ENCODE data around the gene BACE1. TPM values are rescaled to one million over a fixed set of nuclear protein-coding genes. Genes with fewer than 3 reads are reported as not detected.
A peak's percentile ranks its signal among the peaks of the same experiment; 100 is the strongest.

Gene BACE1
- polyA plus RNA-seq, 3 donors: 1.6 to 9.1 (median 3.1) TPM

DNA sequence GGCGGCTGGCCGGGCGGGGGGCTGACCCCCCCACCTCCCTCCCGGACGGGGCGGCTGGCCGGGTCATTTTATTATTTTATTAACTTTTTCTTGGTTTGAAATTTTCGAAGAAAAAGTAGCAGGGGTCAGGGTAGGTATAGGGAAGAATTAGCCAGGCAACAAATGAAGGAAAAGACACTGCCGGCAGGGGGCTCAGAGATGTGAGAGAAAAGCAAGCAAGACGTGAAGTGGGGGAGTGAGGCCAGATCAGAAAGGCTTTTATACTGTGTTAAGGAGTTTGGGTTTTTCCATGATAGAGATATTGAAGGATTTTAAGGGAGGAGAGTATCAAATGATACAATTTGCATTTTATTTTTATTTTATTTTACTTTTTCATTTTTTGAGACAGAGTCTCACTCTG is 64.5 kb downstream of the BACE1 start:
- Mint-ChIP-seq H3K4me1 (no peaks in the 10 kb centered on the region), H3K9me3 (no peaks in the 10 kb centered on the region), H3K27ac (peak overlapping the region in 1 of 7 donors; percentile 23), H3K36me3 (peaks cover 70 to 81% of the 10 kb centered on the region in 2 donors), H3K27me3 (ENCODE audit: low read depth in 3 of 3) (no peaks in the 10 kb centered on the region), H3K4me3 (no peak overlapping the region)
- H3K9ac ChIP-seq (ENCODE audit: insufficient read depth, low read length, poor library complexity, severe bottlenecking): no peak overlapping the region
- DNase-seq: no peak
- TF ChIP-seq, protein P1, sequence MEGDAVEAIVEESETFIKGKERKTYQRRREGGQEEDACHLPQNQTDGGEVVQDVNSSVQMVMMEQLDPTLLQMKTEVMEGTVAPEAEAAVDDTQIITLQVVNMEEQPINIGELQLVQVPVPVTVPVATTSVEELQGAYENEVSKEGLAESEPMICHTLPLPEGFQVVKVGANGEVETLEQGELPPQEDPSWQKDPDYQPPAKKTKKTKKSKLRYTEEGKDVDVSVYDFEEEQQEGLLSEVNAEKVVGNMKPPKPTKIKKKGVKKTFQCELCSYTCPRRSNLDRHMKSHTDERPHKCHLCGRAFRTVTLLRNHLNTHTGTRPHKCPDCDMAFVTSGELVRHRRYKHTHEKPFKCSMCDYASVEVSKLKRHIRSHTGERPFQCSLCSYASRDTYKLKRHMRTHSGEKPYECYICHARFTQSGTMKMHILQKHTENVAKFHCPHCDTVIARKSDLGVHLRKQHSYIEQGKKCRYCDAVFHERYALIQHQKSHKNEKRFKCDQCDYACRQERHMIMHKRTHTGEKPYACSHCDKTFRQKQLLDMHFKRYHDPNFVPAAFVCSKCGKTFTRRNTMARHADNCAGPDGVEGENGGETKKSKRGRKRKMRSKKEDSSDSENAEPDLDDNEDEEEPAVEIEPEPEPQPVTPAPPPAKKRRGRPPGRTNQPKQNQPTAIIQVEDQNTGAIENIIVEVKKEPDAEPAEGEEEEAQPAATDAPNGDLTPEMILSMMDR (IDR thresholded peaks at IDR 0.05): no peak
- H4K20me1 ChIP-seq (ENCODE audit: insufficient read depth, low read length): no peaks in the 10 kb centered on the region
- H2AFZ ChIP-seq (ENCODE audit: insufficient read depth, low read depth, low read length, poor library complexity, severe bottlenecking): no peak overlapping the region
- no peak overlapping the region for H3K27ac ChIP-seq (ENCODE audit: low read depth in 1 of 2, low read length in 2 of 2)
- H3K27me3 ChIP-seq (ENCODE audit: control insufficient read depth in 2 of 2, insufficient read depth in 2 of 2, low read length in 2 of 2): no peaks in the 10 kb centered on the region
- no peak overlapping the region for H3K4me2 ChIP-seq (replicated peaks; ENCODE audit: extremely low read depth, low read length, poor library complexity, severe bottlenecking)
- H3K4me3 ChIP-seq (replicated peaks in 1 of 3; ENCODE audit: low read depth in 2 of 3, low read length in 3 of 3): no peak overlapping the region
- H3K9me3 ChIP-seq (replicated peaks in 1 of 2; ENCODE audit: control insufficient read depth in 1 of 2, insufficient read depth in 1 of 2, low read length in 2 of 2): no peaks in the 10 kb centered on the region
- no peaks in the 10 kb centered on the region for H3K79me2 ChIP-seq (ENCODE audit: insufficient read depth, low read length)
- H3K4me1 ChIP-seq (ENCODE audit: control insufficient read depth in 1 of 2, insufficient read depth in 2 of 2, low read length in 2 of 2): no peaks in the 10 kb centered on the region
- 100% methylated on average over 3 of the region's 10 CpGs for WGBS (ENCODE audit: insufficient coverage)
- intact Hi-C loops (cut with micrococcal nuclease): no loop called here
- H3K36me3 ChIP-seq (replicated peaks in 1 of 2; ENCODE audit: control insufficient read depth in 1 of 2, insufficient read depth in 2 of 2, low read length in 2 of 2): peaks cover 50 to 83% of the 10 kb centered on the region in 2 donors

DNA sequence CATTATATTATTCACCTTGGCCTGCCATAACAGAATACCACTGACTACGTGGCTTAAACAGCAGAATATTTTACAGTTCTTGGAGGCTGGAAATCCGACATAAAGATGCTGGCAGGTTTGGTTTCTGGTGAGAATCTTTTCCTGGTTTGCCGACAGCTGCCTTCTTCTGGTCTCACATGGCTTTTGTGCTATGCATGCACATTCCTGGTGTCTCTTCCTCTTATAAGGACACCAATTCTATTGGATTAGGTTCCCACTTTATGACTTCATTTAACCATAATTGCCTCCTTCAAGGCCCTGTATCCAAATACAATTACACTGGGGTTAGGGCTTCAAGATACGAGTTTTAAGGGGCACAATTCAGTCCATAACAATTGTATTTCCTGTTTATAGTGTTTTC is 66.5 kb downstream of the BACE1 start:
- TF ChIP-seq, protein P1 (IDR thresholded peaks at IDR 0.05): no peak
- Histone ChIP-seq H2AFZ (ENCODE audit: insufficient read depth, low read depth, low read length, poor library complexity, severe bottlenecking) (no peak overlapping the region), H3K9me3 (replicated peaks in 1 of 2; ENCODE audit: control insufficient read depth in 1 of 2, insufficient read depth in 1 of 2, low read length in 2 of 2) (no peaks in the 10 kb centered on the region), H3K79me2 (ENCODE audit: insufficient read depth, low read length) (no peaks in the 10 kb centered on the region), H3K4me1 (ENCODE audit: control insufficient read depth in 1 of 2, insufficient read depth in 2 of 2, low read length in 2 of 2) (no peaks in the 10 kb centered on the region), H3K27ac (ENCODE audit: low read depth in 1 of 2, low read length in 2 of 2) (no peak overlapping the region), H4K20me1 (ENCODE audit: insufficient read depth, low read length) (no peaks in the 10 kb centered on the region), H3K4me2 (replicated peaks; ENCODE audit: extremely low read depth, low read length, poor library complexity, severe bottlenecking) (no peak overlapping the region), H3K27me3 (ENCODE audit: control insufficient read depth in 2 of 2, insufficient read depth in 2 of 2, low read length in 2 of 2) (no peaks in the 10 kb centered on the region), H3K36me3 (replicated peaks in 1 of 2; ENCODE audit: control insufficient read depth in 1 of 2, insufficient read depth in 2 of 2, low read length in 2 of 2) (peaks cover 59 to 83% of the 10 kb centered on the region in 2 donors), H3K9ac (ENCODE audit: insufficient read depth, low read length, poor library complexity, severe bottlenecking) (no peak overlapping the region), H3K4me3 (replicated peaks in 1 of 3; ENCODE audit: low read depth in 2 of 3, low read length in 3 of 3) (no peak overlapping the region)
- Mint-ChIP-seq H3K27ac (peak overlapping the region in 1 of 7 donors; percentile 44), H3K9me3 (no peaks in the 10 kb centered on the region), H3K27me3 (ENCODE audit: low read depth in 3 of 3) (no peaks in the 10 kb centered on the region), H3K4me1 (no peaks in the 10 kb centered on the region), H3K4me3 (no peak overlapping the region), H3K36me3 (peaks cover 68 to 81% of the 10 kb centered on the region in 2 donors)
- DNase-seq: no peak
- 100% methylated on average over 2 of the region's 4 CpGs for WGBS (ENCODE audit: insufficient coverage)
- intact Hi-C loops (cut with micrococcal nuclease): no loop called here

Data from CD14-positive monocyte (primary cell).